ENCODE measurements around the gene ARHGAP29.

- no peak for TF ChIP-seq POLR2A (IDR thresholded peaks at IDR 0.05)
- TF ChIP-seq CTCF (IDR thresholded peaks at IDR 0.05) = no peak
Measured at GRCh38 chr1:94253456-94254017, 16.2 kb upstream of the ARHGAP29 start.

All from Peyer's patch (tissue), 4 donors.